HG03159 (cell line): Measurements from ENCODE around the gene PLXDC2.

Experiments
- ATAC-seq: cut with Tn5 transposase; IDR thresholded peaks from one replicate; pipeline ENCODE4 v1.9.1; 2021; ENCODE audit warnings: mild to moderate bottlenecking, moderate library complexity; ENCODE audit not compliant: unreplicated experiment

PLXDC2 gene

DNA sequence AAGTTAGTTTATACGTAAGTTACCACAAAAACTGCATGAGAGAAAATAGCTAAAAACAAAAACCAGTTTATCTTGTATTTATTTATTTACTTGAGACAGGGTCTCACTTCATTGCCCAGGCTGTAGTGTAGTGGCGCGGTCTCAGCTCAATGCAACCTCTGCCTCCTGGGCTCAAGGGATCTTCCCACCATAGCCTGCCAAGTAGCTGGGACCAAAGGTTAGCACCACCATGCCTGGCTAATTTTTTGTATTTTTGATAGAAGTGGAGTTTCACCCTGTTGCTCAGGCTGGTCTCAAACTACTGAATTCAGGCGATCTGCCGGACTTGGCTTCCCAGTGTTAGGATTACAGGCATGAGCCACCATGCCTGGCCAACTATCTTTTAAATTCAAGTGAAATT lies 277.4 kb downstream of the PLXDC2 start:
- no peak for ATAC-seq

DNA sequence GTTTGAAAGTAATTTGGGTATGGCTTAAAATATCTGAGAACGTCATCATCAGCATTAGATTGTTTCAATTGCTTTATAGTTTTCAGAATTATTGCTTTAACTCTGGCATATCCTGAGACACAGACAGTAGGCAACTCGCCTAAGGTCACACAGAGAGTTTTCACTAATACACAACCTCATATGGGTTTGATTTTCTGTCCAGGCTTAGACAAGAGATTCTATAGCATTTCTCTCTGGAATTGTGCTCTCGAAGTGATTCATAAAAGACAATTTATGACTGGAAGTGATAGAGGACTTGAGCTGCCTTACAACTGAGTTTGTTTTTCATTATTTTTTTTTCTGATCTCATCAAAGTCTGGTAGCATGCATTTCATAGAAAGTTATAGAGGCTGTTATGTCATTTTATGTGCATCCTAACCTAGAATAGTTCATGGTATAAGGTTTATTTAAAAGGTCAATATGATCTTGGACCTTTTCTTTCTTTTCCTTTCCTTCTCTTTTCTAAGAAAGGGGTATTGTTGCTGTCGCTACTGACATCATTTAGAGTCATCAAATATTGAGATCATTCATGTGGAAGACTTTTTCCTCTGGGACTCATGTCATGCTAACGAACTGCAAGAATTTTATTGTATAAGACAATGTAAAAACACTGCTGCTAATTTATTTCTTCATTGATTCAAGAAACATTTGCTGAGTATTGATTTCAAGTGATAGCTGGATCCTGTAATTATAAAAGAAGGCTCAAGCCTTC lies 278.2 kb downstream of the PLXDC2 start:
- ATAC-seq: no peak

DNA sequence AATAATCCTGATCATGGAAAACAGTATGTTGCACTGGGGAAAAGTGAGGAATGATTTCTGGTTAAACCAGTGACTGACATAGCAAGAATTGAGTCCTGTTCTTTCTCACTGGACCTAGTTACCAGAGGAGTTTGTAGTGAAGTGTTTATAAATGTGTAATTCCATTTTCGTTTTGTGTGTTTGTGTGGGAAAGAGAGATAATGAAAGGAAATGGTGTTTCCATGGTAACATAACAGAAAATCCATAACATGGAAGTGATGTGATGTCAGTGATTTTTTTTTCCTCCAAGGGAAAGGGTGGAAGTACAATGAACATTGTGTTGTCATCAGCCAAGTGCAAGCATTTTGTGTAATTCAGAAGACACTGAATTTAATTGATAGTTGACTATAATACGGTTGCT lies 283.9 kb downstream of the PLXDC2 start:
- ATAC-seq: no peak

DNA sequence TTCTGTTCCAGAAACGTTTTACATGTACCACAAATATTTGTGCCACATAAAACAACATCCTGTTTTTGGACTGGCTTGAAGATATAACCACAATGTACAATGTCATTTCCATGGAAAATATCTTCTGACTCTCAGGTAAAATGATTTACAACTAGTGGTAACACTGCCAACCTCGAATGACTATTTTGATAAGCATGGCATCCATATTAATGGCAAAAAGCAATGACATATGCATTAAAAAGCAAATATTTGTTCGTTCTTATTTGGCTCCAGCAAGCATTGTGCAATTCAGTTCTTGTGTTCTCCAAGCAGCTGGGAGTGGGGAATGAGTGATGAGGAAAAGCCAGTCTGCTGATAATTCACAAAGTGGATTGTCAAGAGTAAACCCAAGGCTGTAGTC lies 289.0 kb downstream of the PLXDC2 start:
- ATAC-seq: no peak

DNA sequence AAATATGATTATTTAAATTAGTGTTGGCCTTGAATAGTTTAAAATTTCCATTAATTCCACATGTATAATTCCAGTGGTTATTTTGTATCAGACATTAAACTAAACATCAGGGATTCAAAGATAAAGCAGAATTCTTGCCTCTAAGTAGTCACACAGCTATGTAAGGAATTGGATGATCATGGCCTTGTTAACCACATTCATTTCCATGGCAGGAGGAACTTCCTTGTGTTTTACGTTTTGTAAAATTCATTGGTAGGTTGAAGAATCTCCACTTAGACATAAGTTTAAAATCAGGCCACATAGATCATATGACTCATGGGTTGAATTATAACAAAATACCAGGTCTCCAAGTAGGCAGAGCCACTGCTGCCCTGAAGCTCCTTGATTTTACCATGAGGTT lies 289.7 kb downstream of the PLXDC2 start:
- ATAC-seq: no peak

DNA sequence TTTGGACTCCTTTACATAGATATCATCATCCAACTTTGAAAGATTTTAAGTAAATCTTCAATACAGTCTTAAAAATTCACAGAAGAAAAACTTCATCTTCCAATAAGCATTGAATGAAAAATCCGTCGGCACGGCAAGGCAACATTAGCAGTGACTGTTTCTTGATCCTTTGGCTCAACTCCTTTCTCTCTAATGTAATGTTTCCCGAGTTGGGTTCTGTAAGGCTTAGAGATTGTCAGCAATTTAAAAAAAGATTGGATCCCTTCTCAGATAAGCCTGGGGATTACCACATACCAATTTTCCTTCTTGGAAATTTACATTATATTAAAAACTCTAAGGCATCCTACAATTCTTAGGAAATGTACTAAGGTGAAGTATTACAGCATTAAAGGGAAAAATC lies 291.8 kb downstream of the PLXDC2 start:
- ATAC-seq: no peak

DNA sequence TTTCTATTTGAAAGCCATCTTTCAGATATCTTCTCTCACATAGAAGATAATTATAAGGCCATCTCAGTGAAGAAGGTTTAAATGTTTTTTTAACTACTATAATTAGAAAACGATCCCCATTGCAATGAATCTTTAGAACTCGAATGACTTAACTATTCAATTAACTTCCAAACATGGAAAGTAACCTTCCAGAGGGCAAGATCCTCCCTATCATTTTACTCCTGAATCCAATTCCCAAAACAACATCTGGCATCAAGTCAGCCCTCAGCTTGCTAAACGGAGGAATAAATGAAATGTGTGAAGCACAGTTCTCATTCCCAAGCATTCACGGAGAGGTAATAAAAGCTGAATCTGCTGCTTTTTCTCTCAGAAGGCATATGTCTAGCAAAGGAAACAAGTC lies 293.4 kb downstream of the PLXDC2 start:
- ATAC-seq: no peak

DNA sequence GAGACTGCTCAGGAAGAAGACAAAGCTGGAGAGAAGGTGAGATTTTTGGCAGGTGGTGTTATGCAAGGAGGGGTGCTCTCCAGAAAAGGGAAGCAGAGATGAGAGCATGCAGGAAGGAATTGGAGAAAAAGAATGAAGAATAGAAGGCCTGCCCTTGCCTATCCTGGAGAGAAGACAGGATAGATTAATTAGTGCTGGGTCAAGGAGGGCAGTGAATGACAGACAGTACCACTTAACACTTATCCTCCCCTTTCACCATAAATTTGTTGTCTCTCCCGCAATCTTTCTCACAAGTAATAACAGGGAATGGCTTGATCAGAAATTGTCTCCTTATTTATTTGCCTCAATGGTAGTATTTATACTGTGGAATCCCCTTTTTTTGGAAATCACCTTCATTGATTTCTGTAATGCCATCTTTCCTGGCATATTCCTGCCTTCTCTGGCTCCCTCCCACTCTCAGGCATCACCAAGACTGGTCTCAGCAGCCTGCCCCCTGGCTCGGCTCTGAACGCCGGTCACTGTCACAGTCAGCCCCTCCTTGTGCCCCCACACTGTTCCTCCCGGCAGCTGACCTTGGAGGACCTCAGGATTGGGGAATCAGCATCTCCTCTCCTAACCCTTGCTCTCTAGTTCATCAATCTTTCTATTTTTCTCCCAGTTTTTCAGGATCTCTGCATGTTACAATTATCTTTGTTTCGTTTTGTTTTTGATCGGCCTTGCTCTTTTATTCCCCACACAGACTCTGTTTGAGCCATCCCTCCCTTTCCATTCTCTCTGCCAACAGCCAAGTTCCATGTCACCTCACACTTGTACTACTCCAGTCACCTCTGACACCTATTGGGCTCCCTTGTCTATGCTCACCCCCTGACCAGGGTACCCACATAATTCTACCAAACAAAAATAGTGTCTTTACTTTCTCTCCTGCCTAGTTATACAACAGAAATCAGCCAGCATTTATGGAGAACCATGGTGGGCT lies 294.2 kb downstream of the PLXDC2 start:
- no peak for ATAC-seq

DNA sequence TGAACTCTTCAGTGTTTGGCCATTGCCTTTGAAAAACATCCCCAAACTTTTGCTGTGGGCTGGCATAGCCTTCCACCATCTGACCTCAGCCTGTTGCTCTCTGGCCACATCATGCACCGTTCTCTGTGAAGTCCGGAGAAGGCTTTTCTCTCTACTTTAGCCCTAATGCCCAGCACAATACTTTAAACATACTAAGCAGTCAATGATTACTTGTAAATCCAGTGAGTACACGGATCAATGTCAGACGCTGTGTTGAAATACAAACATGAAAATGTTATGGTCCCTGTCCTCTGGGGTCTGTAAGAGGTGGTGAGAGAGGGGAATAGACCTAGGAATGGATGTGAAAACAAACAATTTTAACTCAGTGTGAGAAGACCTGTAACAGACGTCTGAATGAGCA lies 297.9 kb downstream of the PLXDC2 start:
- no peak for ATAC-seq

DNA sequence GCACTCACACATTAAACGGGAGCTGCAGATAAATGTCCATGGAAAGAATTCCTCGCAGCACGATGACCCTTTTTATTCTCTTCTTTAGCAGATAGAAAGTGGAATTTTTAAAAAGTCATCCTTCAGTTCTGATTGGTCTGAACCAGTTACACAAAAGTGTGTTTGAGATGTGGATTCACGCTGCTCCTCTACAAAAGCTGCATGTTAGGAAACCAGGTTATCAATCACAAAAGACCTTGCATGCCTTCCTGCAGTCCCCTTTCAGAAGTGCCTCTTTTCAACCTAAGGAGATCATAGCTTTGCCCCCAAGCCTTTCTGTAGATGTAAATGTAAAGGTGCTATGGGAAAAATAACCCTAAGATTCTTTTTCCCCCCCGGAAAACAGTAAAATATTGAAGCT lies 299.7 kb downstream of the PLXDC2 start:
- no peak for ATAC-seq

DNA sequence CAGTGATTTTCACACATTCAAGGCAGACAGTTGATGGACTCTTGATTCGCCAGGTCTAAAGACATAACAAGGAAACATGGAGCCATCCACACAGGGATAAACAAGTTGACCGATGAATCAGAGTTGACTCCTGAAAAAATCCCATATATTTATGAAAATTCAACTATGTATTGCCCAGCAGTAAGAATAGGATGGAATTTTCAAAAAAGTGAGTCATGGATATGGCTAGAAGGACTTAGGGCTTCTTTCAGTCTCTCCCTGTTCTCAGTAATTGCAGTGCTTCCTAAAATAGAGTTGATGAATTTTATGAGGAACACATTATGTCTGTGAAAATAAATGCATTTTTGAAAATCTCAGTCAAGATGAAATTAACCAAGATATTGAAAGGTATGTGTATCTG lies 301.2 kb downstream of the PLXDC2 start:
- ATAC-seq: no peak

DNA sequence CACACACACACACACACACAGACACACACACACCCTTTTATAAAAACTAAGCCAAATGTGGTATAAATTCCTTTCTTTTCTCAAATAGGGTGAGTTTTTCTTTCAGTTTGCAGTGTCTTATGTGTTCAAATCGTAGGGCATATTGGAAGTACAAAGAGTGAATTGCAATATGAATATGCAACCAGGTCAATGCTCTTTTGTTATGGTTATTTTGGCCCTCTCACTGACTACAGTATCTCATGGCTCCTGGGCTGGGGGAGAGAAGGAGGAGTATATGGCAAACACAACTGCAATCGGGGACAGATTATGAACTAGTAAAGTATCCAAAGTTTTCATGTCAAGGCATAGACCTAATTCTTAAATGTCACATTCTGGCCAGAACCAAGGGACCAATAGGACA lies 301.9 kb downstream of the PLXDC2 start:
- no peak for ATAC-seq

DNA sequence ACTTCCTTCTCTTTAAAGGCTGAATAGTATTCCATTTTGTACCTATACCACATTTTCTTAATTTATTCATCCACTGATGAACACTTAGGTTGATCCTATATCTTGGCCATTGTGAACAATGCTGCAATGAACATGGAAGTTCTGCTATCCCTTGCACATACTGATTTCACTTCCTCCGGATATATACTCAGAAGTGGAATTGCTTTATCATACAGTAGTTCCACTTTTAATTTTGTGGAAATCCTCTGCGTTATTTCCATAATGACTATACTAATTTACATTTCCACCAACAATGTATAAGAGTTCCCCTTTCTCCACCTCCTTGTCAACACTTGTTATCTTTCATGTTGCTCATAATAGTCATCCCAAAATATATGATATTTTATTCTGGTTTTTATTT lies 312.6 kb downstream of the PLXDC2 start:
- ATAC-seq: no peak

DNA sequence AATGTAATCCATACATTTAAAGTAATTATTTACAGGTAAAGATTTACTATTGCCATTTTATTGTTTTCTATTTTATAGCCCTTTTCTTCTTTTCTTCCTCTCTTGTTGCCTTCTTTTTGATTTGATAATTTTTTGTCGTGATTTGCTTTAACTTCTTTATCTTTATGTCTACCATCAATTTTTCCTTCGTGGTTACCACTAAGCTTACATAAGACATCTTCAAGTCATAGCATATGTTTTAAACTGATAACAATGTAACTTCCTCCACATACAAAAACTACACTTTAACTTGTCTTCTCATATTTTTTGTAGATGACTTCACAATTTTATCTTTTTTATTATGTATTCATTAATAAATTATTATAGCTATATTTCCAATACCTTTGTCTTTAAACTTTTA lies 316.6 kb downstream of the PLXDC2 start:
- ATAC-seq: no peak

DNA sequence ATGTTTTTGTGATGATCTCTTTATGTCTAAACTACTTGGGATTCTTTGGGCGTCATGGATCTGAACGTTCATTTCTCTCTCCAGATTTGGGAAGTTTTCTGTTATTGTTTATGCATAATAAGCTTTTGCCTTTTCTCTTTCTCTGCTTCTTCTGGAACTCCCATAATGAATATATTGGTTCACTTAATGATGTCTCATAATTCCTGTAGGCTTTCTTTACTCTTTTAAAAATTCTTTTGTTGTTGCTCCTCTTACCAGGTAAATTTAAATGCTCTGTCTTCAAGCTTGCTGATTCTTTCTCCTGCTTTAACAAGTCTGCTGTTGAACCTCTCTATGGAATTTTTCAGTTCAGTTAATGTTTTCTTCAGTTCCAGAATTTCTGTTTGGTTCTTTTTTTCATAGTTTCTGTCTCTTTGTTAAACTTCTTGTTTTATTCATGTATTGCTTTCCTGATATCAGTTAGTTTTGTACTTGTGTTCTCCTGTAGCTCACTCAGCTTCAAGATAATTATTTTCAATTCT lies 317.5 kb downstream of the PLXDC2 start:
- ATAC-seq: no peak

DNA sequence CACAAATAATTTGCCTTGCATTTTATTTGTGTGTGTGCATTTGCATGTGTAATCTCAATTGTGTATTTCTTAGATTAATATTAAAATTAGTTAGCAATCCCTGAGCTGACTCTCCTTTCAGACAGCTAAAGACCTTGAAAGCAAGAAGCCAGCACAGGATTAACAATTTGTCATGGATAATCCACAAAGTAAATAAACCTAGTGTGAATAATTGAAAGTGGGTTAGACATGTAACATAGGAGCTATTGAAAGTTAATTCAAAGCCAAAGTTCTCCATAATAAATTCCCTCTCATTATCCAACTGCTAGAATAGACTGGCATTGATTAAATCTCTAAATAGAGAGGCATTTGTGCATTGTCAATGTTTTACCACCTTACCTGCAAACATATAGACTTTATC lies 326.1 kb downstream of the PLXDC2 start:
- ATAC-seq: no peak

DNA sequence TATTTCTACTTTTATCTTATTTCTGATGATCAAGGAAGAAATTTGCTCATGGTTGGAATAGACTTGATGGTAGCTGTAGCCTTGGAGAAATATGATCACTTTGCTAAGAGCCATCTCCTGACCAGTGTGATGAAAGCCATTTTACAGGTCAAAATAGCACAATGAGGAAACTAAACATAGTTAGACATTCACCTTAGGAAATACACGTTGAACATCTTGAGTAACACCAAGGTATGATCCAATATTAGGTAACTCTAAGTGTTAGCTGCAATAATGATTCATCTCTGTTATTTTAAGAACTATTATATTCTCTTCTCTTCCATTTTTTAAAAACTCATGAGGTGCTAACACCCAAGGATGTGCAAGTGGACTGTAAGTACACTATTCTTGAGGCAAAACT lies 328.0 kb downstream of the PLXDC2 start:
- ATAC-seq: no peak

DNA sequence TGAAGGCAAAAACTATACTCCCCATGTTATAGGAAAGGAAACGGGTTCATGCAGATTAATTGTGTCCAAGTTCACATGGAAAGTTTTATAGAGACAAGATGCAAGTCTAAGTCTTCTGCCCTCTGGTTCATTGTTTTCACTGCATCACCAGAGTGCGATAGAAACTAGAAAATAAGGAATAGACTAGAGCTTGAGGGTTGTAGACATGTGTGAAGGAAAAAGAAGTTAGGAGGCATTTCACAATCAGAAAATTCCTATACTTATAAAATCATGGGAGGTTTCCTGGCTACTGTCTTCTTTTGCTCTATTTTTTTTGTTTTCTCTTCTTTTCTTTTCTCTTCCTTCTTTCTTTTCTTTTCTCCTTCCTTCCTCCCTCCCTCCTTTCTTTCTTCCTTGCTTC lies 329.8 kb downstream of the PLXDC2 start:
- no peak for ATAC-seq

DNA sequence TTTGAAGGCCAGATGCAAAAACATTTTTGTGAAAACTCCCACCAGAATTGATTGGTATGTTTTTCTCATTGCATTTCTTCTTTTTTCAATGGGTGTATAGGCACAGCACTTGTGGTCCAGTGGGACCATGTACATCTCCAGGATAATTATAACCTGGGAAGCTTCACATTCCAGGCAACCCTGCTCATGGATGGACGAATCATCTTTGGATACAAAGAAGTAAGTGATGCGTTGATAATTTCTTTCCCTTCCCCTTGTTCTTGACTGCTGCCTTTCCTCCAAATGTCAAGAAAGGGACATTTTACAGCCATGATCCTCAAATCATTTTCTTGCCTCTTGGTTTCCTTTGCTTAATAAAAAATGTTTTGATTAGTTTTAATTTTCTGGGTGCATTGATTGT lies 331.5 kb downstream of the PLXDC2 start:
- ATAC-seq: no peak

DNA sequence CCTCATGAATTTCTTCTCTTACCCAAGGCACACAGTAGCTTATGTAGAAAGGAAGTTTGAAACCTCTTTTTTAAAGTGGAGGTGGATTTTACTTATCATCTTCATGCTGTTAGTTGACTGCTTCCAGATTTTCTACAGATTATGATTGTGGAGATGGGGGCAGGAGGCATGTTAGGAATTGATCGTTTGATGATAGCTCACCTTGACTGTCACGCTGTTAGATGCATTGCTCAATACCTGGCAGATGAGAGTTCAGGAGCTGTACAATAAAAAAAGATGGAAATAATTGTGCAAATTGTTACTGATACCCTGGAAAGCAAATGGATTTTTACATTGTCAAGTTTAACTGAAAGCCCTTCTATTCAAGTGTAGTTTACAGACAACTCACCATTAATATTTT lies 340.3 kb downstream of the PLXDC2 start:
- ATAC-seq: no peak

DNA sequence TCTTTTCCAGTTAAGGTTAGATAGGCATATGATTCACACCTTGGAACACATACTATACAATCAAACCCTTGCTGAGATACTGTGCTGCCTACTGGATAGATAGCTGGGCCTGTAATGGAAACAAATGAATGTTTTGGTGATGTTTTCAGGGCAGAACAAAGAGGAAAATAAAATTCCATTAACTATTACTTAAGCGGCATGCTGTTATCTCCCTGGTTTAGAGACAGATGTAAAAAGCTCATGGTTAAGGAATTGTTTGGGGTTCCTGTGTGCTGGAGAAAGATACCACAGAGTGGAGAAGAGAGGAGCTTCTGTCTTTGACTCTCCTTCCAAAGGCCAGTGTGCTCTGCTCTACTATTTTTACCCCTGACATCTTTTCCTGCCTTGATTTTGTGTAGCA lies 341.1 kb downstream of the PLXDC2 start:
- ATAC-seq: no peak

DNA sequence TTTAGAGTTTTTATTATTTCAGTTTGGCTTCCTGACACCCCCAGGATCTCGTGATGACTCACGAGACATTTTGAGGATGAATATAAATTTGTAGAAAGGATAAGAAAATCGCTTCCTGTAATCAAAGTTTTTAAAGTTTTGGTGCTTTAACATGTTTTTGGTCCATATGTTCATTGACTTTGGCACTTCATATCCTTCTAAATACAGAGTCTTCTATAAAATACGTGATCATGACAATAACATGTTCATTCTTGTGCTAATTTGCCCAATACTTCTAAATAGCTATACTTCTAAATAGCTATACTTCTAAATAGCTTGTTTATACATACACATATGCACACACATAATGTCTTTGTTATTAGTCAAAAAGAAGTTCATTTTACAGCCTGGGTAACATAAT lies 341.9 kb downstream of the PLXDC2 start:
- ATAC-seq: no peak
